ENCODE results near the gene STMN1. TPM values are rescaled to one million over a fixed set of nuclear protein-coding genes. Genes with fewer than 3 reads are reported as not detected.
"Not testable (repeated sequence)": the region's sequence is repeated elsewhere in the genome, so short reads cannot be mapped to it uniquely, and the experiment has no call there.

STMN1 gene
- polyA plus RNA-seq (ENCODE audit: insufficient read length in 12 of 12): 100 to 1,000 TPM in 11 of 12 donors, not detected in 1; 416 to 861 (median 621) TPM
- long read RNA-seq, donor 1, transcript STMN1-206 (5 exons, 1,504 nt): major isoform, 160 of 276 reads
- long read RNA-seq, donor 1, partial matches to known transcripts: 105 of 276 reads
- long read RNA-seq, donor 1, other reads (novel, unspliced or antisense): 6 of 276 reads
- long read RNA-seq, donor 2, transcript STMN1-206 (5 exons, 1,504 nt): major isoform, 131 of 329 reads
- long read RNA-seq, donor 2, partial matches to known transcripts: 197 of 329 reads
- long read RNA-seq, donor 2, other reads (novel, unspliced or antisense): 0 of 329 reads
- long read RNA-seq, donor 3, transcript STMN1-206 (5 exons, 1,504 nt): major isoform, 92 of 133 reads
- long read RNA-seq, donor 3, partial matches to known transcripts: 39 of 133 reads
- long read RNA-seq, donor 3, other reads (novel, unspliced or antisense): 0 of 133 reads
- long read RNA-seq, donor 4, transcript STMN1-206 (5 exons, 1,504 nt): major isoform, 54 of 97 reads
- long read RNA-seq, donor 4, partial matches to known transcripts: 38 of 97 reads
- long read RNA-seq, donor 4, other reads (novel, unspliced or antisense): 5 of 97 reads
- long read RNA-seq, donor 5, transcript STMN1-206 (5 exons, 1,504 nt): major isoform, 88 of 240 reads
- long read RNA-seq, donor 5, partial matches to known transcripts: 146 of 240 reads
- long read RNA-seq, donor 5, other reads (novel, unspliced or antisense): 0 of 240 reads
- long read RNA-seq, donor 6, transcript STMN1-206 (5 exons, 1,504 nt): major isoform, 92 of 179 reads
- long read RNA-seq, donor 6, partial matches to known transcripts: 82 of 179 reads
- long read RNA-seq, donor 6, other reads (novel, unspliced or antisense): 0 of 179 reads
- long read RNA-seq, donor 7, transcript STMN1-206 (5 exons, 1,504 nt): major isoform, 92 of 137 reads
- long read RNA-seq, donor 7, partial matches to known transcripts: 45 of 137 reads
- long read RNA-seq, donor 7, other reads (novel, unspliced or antisense): 0 of 137 reads
- long read RNA-seq, donor 8, transcript STMN1-206 (5 exons, 1,504 nt): major isoform, 112 of 178 reads
- long read RNA-seq, donor 8, partial matches to known transcripts: 64 of 178 reads
- long read RNA-seq, donor 8, other reads (novel, unspliced or antisense): 0 of 178 reads
- long read RNA-seq, donor 9, transcript STMN1-206 (5 exons, 1,504 nt): major isoform, 88 of 218 reads
- long read RNA-seq, donor 9, partial matches to known transcripts: 128 of 218 reads
- long read RNA-seq, donor 9, other reads (novel, unspliced or antisense): 0 of 218 reads
- long read RNA-seq, donor 10, transcript STMN1-206 (5 exons, 1,504 nt): major isoform, 126 of 164 reads
- long read RNA-seq, donor 10, partial matches to known transcripts: 30 of 164 reads
- long read RNA-seq, donor 10, other reads (novel, unspliced or antisense): 7 of 164 reads
- long read RNA-seq, donor 11, transcript STMN1-206 (5 exons, 1,504 nt): major isoform, 175 of 285 reads
- long read RNA-seq, donor 11, partial matches to known transcripts: 108 of 285 reads
- long read RNA-seq, donor 11, other reads (novel, unspliced or antisense): 0 of 285 reads

DNA sequence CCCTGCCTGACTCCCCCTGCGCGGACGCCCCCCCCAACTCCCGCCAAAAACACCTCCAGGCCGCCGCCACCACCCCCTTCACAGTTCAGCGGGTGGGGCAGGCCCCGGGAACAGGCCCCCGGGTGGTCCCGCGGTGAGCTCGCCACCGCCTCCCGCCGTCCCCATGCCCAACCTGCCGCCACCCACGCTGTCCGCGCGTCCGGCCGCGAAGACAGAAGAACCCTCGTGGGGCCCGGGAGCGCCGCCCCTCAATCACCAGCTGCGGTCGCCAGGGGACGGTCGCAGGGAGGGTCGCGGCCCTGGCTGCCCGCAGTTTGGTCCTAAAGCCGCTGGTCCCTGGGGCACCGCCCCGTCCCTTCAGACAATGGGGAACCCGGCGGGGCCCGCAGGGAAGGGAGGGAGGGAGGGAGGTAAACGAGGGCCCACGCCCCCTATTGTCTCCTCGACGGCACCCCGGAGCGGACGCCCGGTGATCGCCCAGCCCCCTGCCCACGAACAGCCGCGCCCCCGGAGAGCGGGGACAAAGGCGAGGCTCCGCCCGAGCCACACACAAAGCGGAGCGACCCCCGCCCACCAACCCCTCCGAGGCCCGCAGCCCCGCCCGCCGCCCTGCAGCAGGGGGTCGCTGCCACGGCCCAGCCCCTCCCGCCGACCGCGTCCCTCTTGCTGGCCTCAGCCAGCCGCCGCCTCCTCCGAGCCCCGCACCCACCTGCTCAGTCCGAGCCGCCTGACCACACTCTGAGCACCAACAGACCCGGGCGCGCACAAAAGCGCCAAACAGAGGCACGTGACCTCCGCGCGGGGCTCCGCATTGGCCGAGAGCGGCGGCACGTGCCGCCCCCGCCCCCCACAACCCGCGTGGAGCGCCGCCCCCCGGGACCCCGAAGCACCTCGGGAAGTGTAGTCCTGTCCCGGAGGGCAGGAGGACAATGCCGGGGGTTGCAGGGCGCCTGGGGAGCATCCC lies at the start of gene STMN1:
Gene STMN1 (minus strand): TSS at position 740 of the 964 bp plus-strand sequence. CDS start 1,743 bp downstream, outside the sequence.
- peak; percentile 93 for DNase-seq

DNA sequence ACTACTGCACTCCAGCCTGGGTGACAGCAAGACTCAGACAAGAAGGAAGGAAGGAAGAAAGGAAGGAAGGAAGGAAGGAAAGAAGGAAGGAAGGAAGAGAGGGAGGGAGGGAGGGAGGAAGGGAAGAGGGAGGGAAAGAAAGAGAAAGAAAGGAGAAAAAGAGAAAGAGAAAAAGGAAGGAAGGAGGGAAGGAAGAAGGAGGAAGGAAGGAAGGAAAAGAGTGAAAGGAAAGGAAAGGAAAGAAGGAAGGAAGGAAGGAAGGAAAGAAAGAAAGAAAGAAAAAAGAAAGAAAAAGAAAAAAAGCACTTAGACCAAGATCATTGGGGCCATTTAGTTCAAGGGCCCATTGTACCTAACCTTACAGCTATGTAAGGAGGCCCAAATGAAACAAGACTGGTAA lies 49.3 kb upstream of the STMN1 start:
- no peak for DNase-seq

DNA sequence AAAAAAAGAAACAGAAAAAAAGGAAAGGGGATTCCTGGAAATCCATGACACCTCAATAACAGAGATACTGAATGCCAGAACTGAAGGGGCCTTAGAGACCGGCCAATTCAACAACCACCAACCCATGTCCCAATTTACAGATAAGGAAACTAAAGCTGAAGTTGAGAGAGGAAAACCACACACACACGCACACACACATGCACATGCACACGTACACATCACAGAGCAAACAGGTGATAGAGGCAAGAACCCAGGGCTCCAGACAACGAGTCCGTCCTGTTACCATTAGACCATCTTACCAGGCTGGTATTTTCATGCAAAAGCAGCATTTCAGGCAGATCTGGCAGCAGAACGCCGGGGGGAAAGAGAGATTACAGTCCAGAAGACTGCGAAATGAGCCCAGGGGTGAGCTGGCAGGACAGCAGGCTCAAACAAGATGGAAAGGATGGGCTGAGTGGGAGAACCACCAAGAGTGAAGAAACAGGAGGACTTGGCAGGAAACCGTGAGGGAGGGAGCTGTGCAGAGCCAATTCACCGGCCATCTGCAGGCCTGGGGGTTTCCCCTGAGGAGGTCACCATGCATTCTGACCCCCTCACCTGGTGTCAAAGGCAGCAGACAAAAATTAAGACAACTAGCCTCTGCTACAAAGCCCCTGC lies 48.2 kb upstream of the STMN1 start:
- DNase-seq: peak; percentile 13

DNA sequence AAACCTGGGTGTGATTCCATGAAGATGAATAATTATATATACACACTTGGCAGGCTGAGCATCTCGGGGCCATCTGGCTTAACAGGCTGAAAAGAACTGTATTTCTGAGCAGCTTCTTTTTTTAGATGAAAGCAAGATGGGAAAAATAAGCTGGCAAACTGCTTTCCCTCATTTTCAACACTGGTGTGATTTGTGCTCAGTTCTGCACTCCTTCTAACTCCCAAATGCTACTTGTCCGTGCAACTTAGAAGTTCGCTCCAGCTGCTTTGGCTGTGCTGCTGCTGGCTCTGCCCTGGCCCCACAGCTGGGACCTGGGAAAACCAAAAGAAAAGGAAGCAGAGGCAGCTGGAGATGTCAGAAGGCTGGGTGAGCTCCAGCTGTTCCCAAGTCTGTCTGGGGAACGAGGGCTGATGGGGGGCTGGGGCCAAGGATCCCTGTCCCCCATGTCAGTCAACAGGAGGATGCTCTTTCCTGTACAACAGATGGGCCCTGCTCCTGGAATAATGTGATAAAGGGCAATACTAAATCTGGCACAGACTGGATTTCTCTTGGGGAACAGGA lies 46.7 kb upstream of the STMN1 start:
- DNase-seq: peak; percentile 94

- DNase-seq: no peak
These were observed 42.4 kb upstream of the STMN1 start for GRCh38 chr1:25948641-25949040.

DNA sequence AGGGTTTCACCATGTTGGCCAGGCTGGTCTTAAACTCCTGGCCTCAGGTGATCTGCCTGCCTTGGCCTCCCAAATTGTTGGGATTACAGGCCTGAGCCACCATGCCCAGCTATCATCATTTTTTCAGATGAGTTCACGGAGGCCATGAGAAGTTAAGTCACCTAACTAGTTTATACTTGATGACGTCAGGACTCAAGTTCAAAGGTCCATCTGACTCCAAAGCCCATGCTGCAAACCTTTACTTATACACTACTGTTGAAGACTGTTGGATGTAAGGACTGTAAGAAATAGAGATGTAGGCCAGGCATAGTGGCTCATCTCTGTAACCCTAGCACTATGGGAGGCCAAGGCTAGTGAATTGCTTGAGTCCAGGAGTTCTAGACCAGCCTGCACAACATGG lies 40.8 kb upstream of the STMN1 start:
- no peak for DNase-seq

- no peak for DNase-seq
These were observed 39.5 kb upstream of the STMN1 start for GRCh38 chr1:25945761-25946160.

DNA sequence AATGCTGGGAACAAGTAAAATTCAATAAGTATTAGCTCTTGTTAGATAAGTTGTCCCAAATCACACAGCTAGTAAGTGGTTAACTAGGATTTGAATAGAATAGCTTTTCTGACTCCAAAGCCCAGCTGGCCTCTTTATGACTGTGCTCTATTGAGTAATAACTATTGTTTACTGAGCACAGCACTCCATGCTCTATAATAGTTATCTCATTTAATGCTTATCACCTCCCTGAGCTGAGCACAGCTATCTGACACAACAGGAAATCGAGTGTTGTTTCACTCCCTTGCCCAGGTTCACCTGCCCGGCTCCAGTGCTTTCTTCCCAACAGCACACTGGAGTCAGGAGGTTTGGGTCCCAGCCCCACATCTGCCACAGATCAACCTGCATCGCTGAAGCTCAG lies 38.8 kb upstream of the STMN1 start:
- no peak for DNase-seq

DNA sequence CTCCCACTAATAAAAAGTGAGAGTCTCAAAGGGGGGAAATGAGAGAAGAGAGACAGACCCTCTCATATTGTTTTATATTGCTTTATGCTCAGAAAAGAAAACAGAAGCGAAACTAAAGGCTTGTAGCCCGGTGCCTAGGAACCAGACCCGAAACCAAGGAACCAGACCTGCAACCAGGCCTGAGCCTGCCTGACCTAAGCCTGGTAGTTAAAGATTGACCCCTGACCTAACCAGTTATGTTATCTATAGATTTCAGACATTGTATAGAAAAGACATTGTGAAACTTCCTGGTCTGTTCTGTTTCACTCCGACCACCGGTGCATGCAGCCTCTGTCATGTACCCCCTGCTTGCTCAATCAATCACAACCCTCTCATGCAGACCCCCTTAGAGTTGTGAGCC lies 37.3 kb upstream of the STMN1 start:
- not testable (repeated sequence) for DNase-seq

DNA sequence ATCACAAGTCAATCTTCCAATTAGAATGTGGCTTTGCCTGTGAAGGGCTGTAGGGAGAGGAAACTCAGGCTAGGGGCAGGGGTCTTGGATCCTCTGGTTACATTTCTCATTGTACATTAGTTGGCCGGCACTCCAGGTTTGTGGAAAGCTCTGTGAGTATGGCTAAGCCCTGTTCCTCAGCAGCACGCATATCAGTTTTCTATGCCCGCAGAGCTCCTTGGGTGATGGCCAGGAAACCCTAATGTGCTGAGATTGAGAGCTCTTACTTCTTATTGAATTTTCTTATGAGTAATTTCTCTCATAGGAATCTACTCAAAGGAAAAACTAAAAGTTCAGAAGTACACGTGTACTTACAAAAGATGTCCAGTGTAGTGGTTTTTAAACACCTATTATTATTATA lies 30.7 kb upstream of the STMN1 start:
- DNase-seq: no peak

DNA sequence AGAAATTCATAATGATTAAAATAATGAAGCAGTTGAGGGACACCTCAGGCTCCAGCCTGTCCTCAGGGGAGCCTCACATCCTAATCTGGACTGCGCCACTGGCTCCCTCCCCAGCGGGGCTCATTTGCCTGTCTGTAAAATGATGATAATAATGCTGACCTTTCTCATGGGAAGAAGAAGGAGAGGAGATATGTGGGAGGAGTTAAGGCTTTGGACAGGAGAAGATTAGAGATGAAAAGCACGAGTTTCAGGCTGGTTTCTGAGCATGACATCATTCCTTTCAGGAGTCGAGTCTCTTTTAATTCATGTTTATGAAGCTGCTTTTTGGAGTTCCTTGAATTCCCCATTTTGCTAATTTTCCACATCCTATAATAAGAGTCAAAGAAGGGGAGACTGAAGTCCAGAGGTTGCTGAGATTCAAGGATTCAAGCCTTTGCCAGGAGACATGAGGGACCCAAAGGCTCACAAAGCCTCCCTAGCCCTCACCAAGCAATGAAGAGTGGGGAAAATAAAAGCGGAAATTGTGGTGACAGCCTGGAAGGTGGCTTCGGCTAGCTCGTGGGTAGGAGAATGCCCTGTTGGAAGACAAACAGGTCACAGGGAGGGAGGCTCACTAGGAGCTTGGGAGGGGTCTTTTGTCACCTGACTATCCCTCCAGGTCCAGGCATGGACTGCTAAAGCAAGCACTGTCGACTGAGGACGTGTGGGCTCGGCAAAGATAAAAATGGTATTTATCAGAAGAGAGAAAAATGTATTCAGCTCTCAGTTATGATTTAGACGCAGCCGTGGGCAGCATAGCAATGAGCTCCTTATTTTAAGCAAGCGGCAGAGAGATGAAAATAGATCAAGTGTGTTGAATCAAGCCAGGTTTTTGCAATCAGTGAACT lies 27.5 kb upstream of the STMN1 start:
- DNase-seq: no peak

DNA sequence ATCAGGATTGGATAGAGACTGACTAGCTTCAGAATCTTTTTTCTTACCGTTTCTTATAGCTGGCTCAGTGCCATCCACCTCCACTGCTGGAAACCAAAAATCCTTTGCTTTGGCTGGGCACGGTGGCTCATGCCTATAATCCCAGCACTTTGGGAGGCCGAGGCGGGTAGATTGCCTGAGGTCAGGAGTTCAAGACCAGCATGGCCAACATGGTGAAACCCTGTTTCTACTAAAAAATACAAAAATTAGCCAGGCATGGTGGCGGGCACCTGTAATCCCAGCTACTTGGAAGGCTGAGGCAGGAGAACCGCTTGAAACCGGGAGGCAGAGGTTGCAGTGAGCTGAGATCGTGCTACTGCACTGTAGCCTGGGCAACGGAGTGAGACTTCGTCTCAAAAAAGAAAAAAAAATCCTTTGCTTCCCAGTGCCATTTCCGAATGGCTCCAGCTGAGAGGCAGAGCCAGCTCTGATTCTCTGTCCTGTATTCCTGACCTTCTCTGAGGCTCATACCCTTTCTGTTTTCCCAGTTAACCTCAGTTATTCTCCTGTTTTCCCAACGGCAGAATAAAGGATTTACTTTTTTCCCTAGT lies 26.7 kb upstream of the STMN1 start:
- not testable (repeated sequence) for DNase-seq

GRCh38 chr1:25932321-25932720 lies 26.1 kb upstream of the STMN1 start:
- no peak for DNase-seq

- DNase-seq: no peak
These were observed 22.8 kb upstream of the STMN1 start for GRCh38 chr1:25929016-25929415.

- no peak for DNase-seq
These were observed 21.5 kb upstream of the STMN1 start for GRCh38 chr1:25927521-25928265.

DNA sequence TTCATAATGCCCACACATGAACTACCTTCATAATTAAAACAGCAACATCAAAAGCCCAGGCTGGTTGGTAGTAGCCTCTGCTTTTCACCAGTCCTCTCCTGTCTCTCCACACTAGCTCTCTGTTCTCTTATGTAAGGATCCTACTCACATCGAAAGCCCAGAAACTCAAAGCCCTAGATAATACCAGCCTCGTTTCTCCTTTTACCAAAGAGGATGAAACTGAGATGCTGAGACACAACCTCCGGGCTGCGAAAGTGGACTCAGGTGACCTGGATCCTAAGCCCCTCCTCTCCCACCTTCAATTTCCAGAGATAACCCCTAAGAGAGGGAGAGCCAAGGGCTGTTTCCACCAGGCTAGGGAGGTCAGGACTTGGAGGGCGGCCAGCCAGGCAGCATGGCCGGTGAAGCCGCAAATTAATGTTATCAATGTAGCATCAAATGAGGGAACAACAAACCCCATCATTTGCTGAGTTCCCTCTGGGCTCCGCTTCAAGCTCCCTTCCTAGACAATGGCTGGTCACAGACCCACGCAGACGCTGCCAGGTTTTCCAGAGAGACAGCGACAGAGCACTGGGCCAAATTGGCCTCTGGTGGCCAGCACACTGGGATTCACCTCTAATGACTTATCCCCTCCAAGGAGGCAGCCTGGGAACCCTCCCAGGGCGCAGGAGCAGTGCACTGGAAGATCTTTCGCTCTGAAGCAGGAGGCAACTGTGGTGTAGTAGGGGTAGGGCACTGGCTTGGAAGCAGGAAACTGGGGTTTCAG lies 20.7 kb upstream of the STMN1 start:
- no peak for DNase-seq

Measured in muscle of arm (tissue), 14 donors.